GM11168 (cell line): ENCODE measurements around the gene ZBED2.
"Not testable (repeated sequence)": the region's sequence is repeated elsewhere in the genome, so short reads cannot be mapped to it uniquely, and the experiment has no call there.

Experiments
- in situ Hi-C: fragments of 300-500 bp; cut with MboI; formaldehyde crosslinking; loops from one replicate; pipeline ENCODE4 v1.12.0; 2022; ENCODE audit warnings: low sequenced_read_pairs; ENCODE audit not compliant: unreplicated experiment

The ZBED2 gene

GRCh38 chr3:111595232-111595631 lies at the start of gene ZBED2:
TSS of gene ZBED2 (minus strand) at chr3:111595346. CDS start at chr3:111594201, 1,145 bp downstream.
- in situ Hi-C loops, result no loop called here

GRCh38 chr3:111639316-111639715 lies 44.2 kb upstream of the ZBED2 start:
- in situ Hi-C loops, result no loop called here

GRCh38 chr3:111636366-111636885 lies 41.3 kb upstream of the ZBED2 start:
- in situ Hi-C loops, result no loop called here

- in situ Hi-C loops, result no loop called here
Measured at GRCh38 chr3:111635403-111635802, 40.3 kb upstream of the ZBED2 start.

- in situ Hi-C loops, result not testable (repeated sequence)
Measured at GRCh38 chr3:111630638-111631037, 35.5 kb upstream of the ZBED2 start.

GRCh38 chr3:111629018-111629417 lies 33.9 kb upstream of the ZBED2 start:
- in situ Hi-C loops, result not testable (repeated sequence)

GRCh38 chr3:111627092-111627491 lies 31.9 kb upstream of the ZBED2 start:
- in situ Hi-C loops, result no loop called here

GRCh38 chr3:111621535-111621934 lies 26.4 kb upstream of the ZBED2 start:
- in situ Hi-C loops, result no loop called here

GRCh38 chr3:111619833-111620232 lies 24.7 kb upstream of the ZBED2 start:
- in situ Hi-C loops, result no loop called here

- in situ Hi-C loops, result no loop called here
Measured at GRCh38 chr3:111618945-111619344, 23.8 kb upstream of the ZBED2 start.

- in situ Hi-C loops, result no loop called here
Measured at GRCh38 chr3:111617912-111618601, 22.9 kb upstream of the ZBED2 start.

GRCh38 chr3:111617406-111617805 lies 22.3 kb upstream of the ZBED2 start:
- in situ Hi-C loops, result no loop called here

- in situ Hi-C loops, result no loop called here
Measured at GRCh38 chr3:111616417-111617105, 21.4 kb upstream of the ZBED2 start.

GRCh38 chr3:111615880-111616279 lies 20.7 kb upstream of the ZBED2 start:
- in situ Hi-C loops, result no loop called here

- in situ Hi-C loops, result no loop called here
Measured at GRCh38 chr3:111613294-111613693, 18.1 kb upstream of the ZBED2 start.

- in situ Hi-C loops, result no loop called here
Measured at GRCh38 chr3:111610612-111611054, 15.5 kb upstream of the ZBED2 start.

- in situ Hi-C loops, result no loop called here
Measured at GRCh38 chr3:111610189-111610588, 15.0 kb upstream of the ZBED2 start.

- in situ Hi-C loops, result no loop called here
Measured at GRCh38 chr3:111609700-111610099, 14.6 kb upstream of the ZBED2 start.

- in situ Hi-C loops, result no loop called here
Measured at GRCh38 chr3:111608383-111608782, 13.2 kb upstream of the ZBED2 start.

- in situ Hi-C loops, result no loop called here
Measured at GRCh38 chr3:111607240-111607920, 12.2 kb upstream of the ZBED2 start.

GRCh38 chr3:111605493-111605892 lies 10.3 kb upstream of the ZBED2 start:
- in situ Hi-C loops, result no loop called here
